OCI-LY1 (cell line): ENCODE results near the gene JPT2.

ENCODE experiments used
- EZH2 ChIP-seq: fragments of 200-600 bp; sonication (generic), shearing (Covaris generic); IDR thresholded peaks from 2 replicates; pipeline ENCODE4 v1.8.0; 2017; ENCODE audit warnings: borderline replicate concordance, mixed run types, mild to moderate bottlenecking, antibody characterized with exemption, low read length, moderate library complexity, mixed read lengths
- TF ChIP-seq, protein P1 (sequence below): fragments of 200-600 bp; sonication (generic), shearing (Covaris generic); IDR thresholded peaks from 2 replicates; pipeline ENCODE4 v1.5.1; 2017; ENCODE audit warnings: mild to moderate bottlenecking, antibody characterized with exemption, low read length, moderate library complexity, mixed read lengths

DNA sequence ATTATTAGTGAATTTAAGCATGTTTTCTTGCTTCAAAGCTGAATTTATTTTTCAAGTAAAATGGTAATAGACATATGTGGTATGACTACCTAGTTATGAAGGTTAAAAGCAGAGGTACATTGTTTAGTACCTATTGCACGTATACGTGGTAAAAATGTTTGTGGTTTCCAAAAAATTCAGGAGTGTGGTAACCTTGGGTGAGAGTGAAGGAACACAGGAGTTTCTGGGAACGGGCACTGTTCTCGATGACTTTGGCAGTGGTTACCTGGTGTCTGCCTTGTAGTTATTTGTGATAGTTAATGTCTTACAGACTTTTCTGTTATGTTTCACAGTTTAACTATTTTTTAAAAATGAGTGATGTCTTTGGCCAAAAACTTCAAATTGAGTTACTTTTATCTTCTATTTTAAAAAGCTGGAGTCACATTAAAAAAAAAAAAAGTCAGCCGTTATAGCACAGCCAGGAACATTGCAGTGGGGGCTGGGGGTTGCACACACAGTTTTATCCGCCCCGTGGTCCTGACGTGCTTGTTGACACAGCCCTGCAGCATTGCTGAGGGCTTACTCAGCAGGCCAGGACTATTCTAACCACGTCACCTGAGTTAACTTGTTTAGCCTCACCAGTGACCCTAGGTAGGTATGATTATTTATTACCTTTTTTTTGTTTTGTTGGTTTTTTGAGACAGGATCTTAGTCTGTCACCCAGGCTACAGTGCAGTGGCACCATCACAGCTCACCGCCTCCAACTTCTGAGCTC is 10.9 kb downstream of the JPT2 start:
- TF ChIP-seq, protein P1, sequence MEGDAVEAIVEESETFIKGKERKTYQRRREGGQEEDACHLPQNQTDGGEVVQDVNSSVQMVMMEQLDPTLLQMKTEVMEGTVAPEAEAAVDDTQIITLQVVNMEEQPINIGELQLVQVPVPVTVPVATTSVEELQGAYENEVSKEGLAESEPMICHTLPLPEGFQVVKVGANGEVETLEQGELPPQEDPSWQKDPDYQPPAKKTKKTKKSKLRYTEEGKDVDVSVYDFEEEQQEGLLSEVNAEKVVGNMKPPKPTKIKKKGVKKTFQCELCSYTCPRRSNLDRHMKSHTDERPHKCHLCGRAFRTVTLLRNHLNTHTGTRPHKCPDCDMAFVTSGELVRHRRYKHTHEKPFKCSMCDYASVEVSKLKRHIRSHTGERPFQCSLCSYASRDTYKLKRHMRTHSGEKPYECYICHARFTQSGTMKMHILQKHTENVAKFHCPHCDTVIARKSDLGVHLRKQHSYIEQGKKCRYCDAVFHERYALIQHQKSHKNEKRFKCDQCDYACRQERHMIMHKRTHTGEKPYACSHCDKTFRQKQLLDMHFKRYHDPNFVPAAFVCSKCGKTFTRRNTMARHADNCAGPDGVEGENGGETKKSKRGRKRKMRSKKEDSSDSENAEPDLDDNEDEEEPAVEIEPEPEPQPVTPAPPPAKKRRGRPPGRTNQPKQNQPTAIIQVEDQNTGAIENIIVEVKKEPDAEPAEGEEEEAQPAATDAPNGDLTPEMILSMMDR = no peak
- TF ChIP-seq EZH2 = no peak
